ENCODE results near the gene COX4I1. TPM values are rescaled to one million over a fixed set of nuclear protein-coding genes. Genes with fewer than 3 reads are reported as not detected.

Gene COX4I1
- total and polyA plus RNA-seq, 2 of the 8 experiments (the other 6 are each of a cell fraction or from before 2014, with no cell fraction given), result 507 to 707 TPM

- Histone ChIP-seq H3K27ac (ENCODE audit: low read depth, low read length) (no peak overlapping the region), H4K91ac (replicated peaks; ENCODE audit: insufficient read length, low read length) (no peak overlapping the region), H3K18ac (ENCODE audit: extremely low read depth, low read length) (no peak overlapping the region), H4K8ac (ENCODE audit: extremely low read depth, insufficient read depth, low read length) (no peak overlapping the region; the same call in 1 of the 2 replicates), H4K20me1 (replicated peaks in 1 of 2; ENCODE audit: control insufficient read depth in 1 of 2, insufficient read depth in 2 of 2, low read length in 2 of 2) (no peaks in the 10 kb centered on the region), H3K9me3 (ENCODE audit: insufficient read depth in 2 of 2, low read depth in 1 of 2, low read length in 1 of 2) (no peaks in the 10 kb centered on the region; a peak in 1 of 4 replicates), H3K79me2 (ENCODE audit: control insufficient read depth in 1 of 2, insufficient read depth in 2 of 2, low read length in 2 of 2) (no peaks in the 10 kb centered on the region), H2BK120ac (replicated peaks; ENCODE audit: low read depth, low read length) (no peak overlapping the region), H4K5ac (ENCODE audit: insufficient read length, low read depth, low read length) (no peak overlapping the region), H2AFZ (ENCODE audit: low read length) (no peak overlapping the region), H3K4ac (replicated peaks; ENCODE audit: insufficient read length, low read depth, low read length) (no peak overlapping the region), H3K9ac (replicated peaks in 1 of 4; ENCODE audit: extremely low read depth in 1 of 4, low read depth in 3 of 4, low read length in 3 of 4) (no peak overlapping the region), H2BK12ac (ENCODE audit: low read depth, low read length) (no peak overlapping the region), H3K23me2 (ENCODE audit: low read depth, low read length) (no peaks in the 10 kb centered on the region), H3K27me3 (replicated peaks in 1 of 4; ENCODE audit: control insufficient read depth in 3 of 4, extremely low read depth in 1 of 4, insufficient read depth in 3 of 4, low read length in 3 of 4) (no peaks in the 10 kb centered on the region), H2AK5ac (ENCODE audit: low read depth, low read length) (no peak overlapping the region), H3K4me1 (replicated peaks in 1 of 4; ENCODE audit: control insufficient read depth in 3 of 4, insufficient read depth in 4 of 4, low read length in 3 of 4) (peaks cover 0 to 4% (median 0%) of the 10 kb centered on the region in 4 experiments; a peak in 2 of 7 replicates), H2BK5ac (ENCODE audit: low read depth, low read length) (no peak overlapping the region), H3K14ac (ENCODE audit: insufficient read length) (no peak overlapping the region), H3K56ac (replicated peaks; ENCODE audit: insufficient read length, low read depth, low read length) (no peak overlapping the region), H2BK20ac (ENCODE audit: low read length) (no peak overlapping the region), H3K4me2 (ENCODE audit: insufficient read depth in 1 of 2, low read depth in 2 of 2, low read length in 2 of 2) (no peak overlapping the region), H2BK15ac (ENCODE audit: low read length) (no peak overlapping the region), H3K23ac (ENCODE audit: insufficient read length) (no peak overlapping the region), H3K36me3 (ENCODE audit: control insufficient read depth in 2 of 4, insufficient read depth in 4 of 4, low read length in 3 of 4) (peaks cover 9 to 26% (median 23%) of the 10 kb centered on the region in 4 experiments; a peak in 7 of 8 replicates), H3K79me1 (ENCODE audit: low read depth, low read length) (no peaks in the 10 kb centered on the region), H3K4me3 (ENCODE audit: extremely low read depth in 1 of 4, insufficient read depth in 2 of 4, low read depth in 3 of 4, low read length in 4 of 4) (no peak overlapping the region)
- ChIA-PET CTCF (ENCODE audit: partially characterized antibody) (interaction anchor here (0.6 to 4.7 kb wide), 2 partner anchors 11 to 33 kb away, joined by 3 to 33 read pairs; no protein-coding TSS in a partner anchor), POLR2A (ENCODE audit: partially characterized antibody) (interaction anchor here (1.3 kb wide), 1 partner anchor 9 kb away, joined by 4 read pairs; no protein-coding TSS in a partner anchor)
- FAIRE-seq (no peak), DNase-seq (ENCODE audit: low read depth in 1 of 2, low spot score in 2 of 2) (no peak)
- 85% methylated on average over 10 of the region's 10 CpGs; no CpG with 5 or more reads in 1 of the 2 experiments for WGBS, 2 experiments (ENCODE audit: extremely low coverage in 1 of 2, insufficient coverage in 1 of 2, insufficient read length in 1 of 2, insufficient replicate concordance in 2 of 2, low coverage in 1 of 2, low lambda C conversion rate in 2 of 2, missing lambda C conversion rate in 1 of 2)
- TF ChIP-seq EZH2 (IDR thresholded peaks at IDR 0.05; ENCODE audit: low read depth, low read length, severe bottlenecking), result no peak
Observed at GRCh38 chr16:85809645-85810044, 10.2 kb downstream of the COX4I1 start.
